Neural cell (in vitro differentiated cells): ENCODE data around the gene SERTAD2. TPM values are rescaled to one million over a fixed set of nuclear protein-coding genes. Genes with fewer than 3 reads are reported as not detected.

ENCODE experiments used
- H2AFZ ChIP-seq: fragments of 200-600, 300-800 bp; sonication (generic), shearing (Covaris generic); 2 replicates; pipeline ENCODE4 v1.6.0; 2014; ENCODE audit warnings: low read depth, mild to moderate bottlenecking, antibody characterized with exemption, low read length, moderate library complexity
- H3F3A ChIP-seq: fragments of 200-600 bp; shearing (Covaris generic); 2 replicates; pipeline ENCODE4 v1.6.1; 2016; ENCODE audit warnings: mild to moderate bottlenecking, moderate library complexity, mixed read lengths, antibody characterized with exemption, low read length; ENCODE audit not compliant: insufficient read depth, poor library complexity, severe bottlenecking
- H3K27ac ChIP-seq: fragments of 200-600, 300-800 bp; sonication (generic), shearing (Covaris generic); 2 replicates; pipeline ENCODE4 v1.5.1; 2014; ENCODE audit warnings: mild to moderate bottlenecking, low read length, moderate library complexity
- H3K27me3 ChIP-seq: fragments of 300-800, 200-600 bp; sonication (generic), shearing (Covaris generic); 2 replicates; pipeline ENCODE4 v1.6.0; 2014; ENCODE audit warnings: mild to moderate bottlenecking, low read depth, low read length, moderate library complexity; ENCODE audit not compliant: insufficient read depth
- H3K36me3 ChIP-seq: fragments of 300-800, 200-600 bp; sonication (generic), shearing (Covaris generic); 2 replicates; pipeline ENCODE4 v1.5.1; 2014; ENCODE audit warnings: mild to moderate bottlenecking, antibody characterized with exemption, low read length, moderate library complexity; ENCODE audit not compliant: insufficient read depth
- H3K4me2 ChIP-seq: fragments of 300-800, 200-600 bp; sonication (generic), shearing (Covaris generic); 2 replicates; pipeline ENCODE4 v1.6.0; 2014; ENCODE audit warnings: mild to moderate bottlenecking, low read length
- H3K4me3 ChIP-seq: fragments of 300-800, 200-600 bp; sonication (generic), shearing (Covaris generic); 2 replicates; pipeline ENCODE4 v1.5.1; 2014; ENCODE audit warnings: mild to moderate bottlenecking, low read length, moderate library complexity
- H3K79me2 ChIP-seq: fragments of 200-600 bp; shearing (Covaris generic); replicated peaks from 2 replicates; pipeline ENCODE4 v1.6.0; 2014; ENCODE audit warnings: mild to moderate bottlenecking, low read length, moderate library complexity; ENCODE audit not compliant: insufficient read depth
- H3K9ac ChIP-seq: fragments of 300-800, 200-600 bp; sonication (generic), shearing (Covaris generic); 2 replicates; pipeline ENCODE4 v1.6.1; 2016; ENCODE audit warnings: mild to moderate bottlenecking, low read length, mixed read lengths
- H3K9me2 ChIP-seq: fragments of 200-600 bp; shearing (Covaris generic); 2 replicates; pipeline ENCODE4 v1.6.1; 2016; ENCODE audit warnings: mild to moderate bottlenecking, low read length, mixed read lengths; ENCODE audit not compliant: insufficient read depth
- H3K9me3 ChIP-seq: fragments of 200-600, 300-800 bp; sonication (generic), shearing (Covaris generic); 2 replicates; pipeline ENCODE4 v1.6.1; 2016; ENCODE audit warnings: mild to moderate bottlenecking, mixed run types, low read length, moderate library complexity, mixed read lengths
- H4K20me1 ChIP-seq: fragments of 200-600 bp; shearing (Covaris generic); 2 replicates; pipeline ENCODE4 v1.6.1; 2016; ENCODE audit warnings: mild to moderate bottlenecking, mixed run types; ENCODE audit not compliant: insufficient read depth
- EP300 ChIP-seq: fragments of 450-650 bp; conservative IDR thresholded peaks from 2 replicates; pipeline ENCODE4 v1.6.1; 2014; ENCODE audit warnings: antibody characterized with exemption, mild to moderate bottlenecking, moderate library complexity; ENCODE audit not compliant: poor library complexity, severe bottlenecking
- EZH2 ChIP-seq: fragments of 200-600, 300-800 bp; shearing (Covaris generic), sonication (generic); IDR thresholded peaks from 2 replicates; pipeline ENCODE4 v1.6.1; 2014; ENCODE audit warnings: antibody characterized with exemption, low read length, borderline replicate concordance, mild to moderate bottlenecking; ENCODE audit not compliant: insufficient read depth, poor library complexity, severe bottlenecking
- MXI1 ChIP-seq: fragments of 450-650 bp; conservative IDR thresholded peaks from 2 replicates; pipeline ENCODE4 v1.6.1; 2014; ENCODE audit warnings: antibody characterized with exemption, mild to moderate bottlenecking; ENCODE audit not compliant: poor library complexity, severe bottlenecking
- POLR2AphosphoS5 ChIP-seq: IDR thresholded peaks from 2 replicates; pipeline ENCODE4 v1.6.1; 2012
- RAD21 ChIP-seq: fragments of 450-650 bp; conservative IDR thresholded peaks from 2 replicates; pipeline ENCODE4 v1.6.1; 2014; ENCODE audit warnings: antibody characterized with exemption, mild to moderate bottlenecking, moderate library complexity
- REST ChIP-seq: IDR thresholded peaks from 2 replicates; pipeline ENCODE4 v1.6.1; 2012; ENCODE audit warnings: borderline replicate concordance
- SMC3 ChIP-seq: fragments of 450-650 bp; conservative IDR thresholded peaks from 2 replicates; pipeline ENCODE4 v1.6.1; 2014; ENCODE audit warnings: antibody characterized with exemption, mild to moderate bottlenecking, moderate library complexity; ENCODE audit not compliant: poor library complexity
- TAF1 ChIP-seq: IDR thresholded peaks from 2 replicates; pipeline ENCODE4 v1.6.1; 2012; ENCODE audit warnings: low read depth
- polyA plus RNA-seq: library from polyadenylated mRNA; depleted of rRNA; stranded (reverse); fragments of >200 nt; gene quantifications from 2 replicates; pipeline ENCODE4 v1.2.3, GENCODE V29; 2014
- TF ChIP-seq, protein P1 (sequence below): fragments of 450-650 bp; IDR thresholded peaks from 2 replicates; pipeline ENCODE4 v1.5.1; 2014; ENCODE audit warnings: antibody characterized with exemption, mild to moderate bottlenecking, moderate library complexity; ENCODE audit not compliant: poor library complexity, severe bottlenecking

SERTAD2 gene
- polyA plus RNA-seq, 1 donor from 2014 or later: 4.7 TPM

DNA sequence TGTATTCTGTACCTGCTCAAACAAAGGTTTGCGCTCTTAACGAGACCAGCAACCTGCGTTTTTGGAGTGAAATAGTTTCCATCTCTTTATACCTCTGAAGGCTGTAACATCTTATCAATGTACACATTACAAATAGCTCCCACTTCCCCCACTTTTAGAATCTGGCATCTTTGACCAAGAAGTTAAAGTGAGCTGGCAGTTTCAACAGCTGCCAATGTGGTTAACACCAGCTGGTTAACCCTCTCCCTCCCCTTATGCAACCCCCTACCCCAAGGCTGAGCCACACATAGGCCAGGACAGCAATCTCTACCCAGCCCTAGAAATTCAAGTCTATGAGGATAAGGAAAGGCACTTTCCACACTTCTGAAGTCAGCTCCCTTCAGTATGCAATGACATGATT, 2.2 kb upstream of the SERTAD2 start:
- no peak overlapping the region for H3K4me2 ChIP-seq
- H3K36me3 ChIP-seq: no peaks in the 10 kb centered on the region
- H2AFZ ChIP-seq: no peak overlapping the region
- H3K27ac ChIP-seq: no peak overlapping the region
- no peaks in the 10 kb centered on the region for H4K20me1 ChIP-seq
- H3F3A ChIP-seq: peaks cover 3% of the 10 kb centered on the region
- H3K9me2 ChIP-seq: no peaks in the 10 kb centered on the region
- H3K79me2 ChIP-seq: peaks cover 20% of the 10 kb centered on the region
- H3K27me3 ChIP-seq: no peaks in the 10 kb centered on the region
- H3K9me3 ChIP-seq: no peaks in the 10 kb centered on the region
- no peak overlapping the region for H3K9ac ChIP-seq
- no peak for TF ChIP-seq SMC3
- no peak for TF ChIP-seq TAF1
- no peak for TF ChIP-seq RAD21
- TF ChIP-seq EP300: no peak
- TF ChIP-seq, protein P1, sequence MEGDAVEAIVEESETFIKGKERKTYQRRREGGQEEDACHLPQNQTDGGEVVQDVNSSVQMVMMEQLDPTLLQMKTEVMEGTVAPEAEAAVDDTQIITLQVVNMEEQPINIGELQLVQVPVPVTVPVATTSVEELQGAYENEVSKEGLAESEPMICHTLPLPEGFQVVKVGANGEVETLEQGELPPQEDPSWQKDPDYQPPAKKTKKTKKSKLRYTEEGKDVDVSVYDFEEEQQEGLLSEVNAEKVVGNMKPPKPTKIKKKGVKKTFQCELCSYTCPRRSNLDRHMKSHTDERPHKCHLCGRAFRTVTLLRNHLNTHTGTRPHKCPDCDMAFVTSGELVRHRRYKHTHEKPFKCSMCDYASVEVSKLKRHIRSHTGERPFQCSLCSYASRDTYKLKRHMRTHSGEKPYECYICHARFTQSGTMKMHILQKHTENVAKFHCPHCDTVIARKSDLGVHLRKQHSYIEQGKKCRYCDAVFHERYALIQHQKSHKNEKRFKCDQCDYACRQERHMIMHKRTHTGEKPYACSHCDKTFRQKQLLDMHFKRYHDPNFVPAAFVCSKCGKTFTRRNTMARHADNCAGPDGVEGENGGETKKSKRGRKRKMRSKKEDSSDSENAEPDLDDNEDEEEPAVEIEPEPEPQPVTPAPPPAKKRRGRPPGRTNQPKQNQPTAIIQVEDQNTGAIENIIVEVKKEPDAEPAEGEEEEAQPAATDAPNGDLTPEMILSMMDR: no peak
- TF ChIP-seq POLR2AphosphoS5: no peak
- no peak for TF ChIP-seq EZH2
- no peak for TF ChIP-seq REST
- no peak for TF ChIP-seq MXI1
- H3K4me3 ChIP-seq: no peak overlapping the region

DNA sequence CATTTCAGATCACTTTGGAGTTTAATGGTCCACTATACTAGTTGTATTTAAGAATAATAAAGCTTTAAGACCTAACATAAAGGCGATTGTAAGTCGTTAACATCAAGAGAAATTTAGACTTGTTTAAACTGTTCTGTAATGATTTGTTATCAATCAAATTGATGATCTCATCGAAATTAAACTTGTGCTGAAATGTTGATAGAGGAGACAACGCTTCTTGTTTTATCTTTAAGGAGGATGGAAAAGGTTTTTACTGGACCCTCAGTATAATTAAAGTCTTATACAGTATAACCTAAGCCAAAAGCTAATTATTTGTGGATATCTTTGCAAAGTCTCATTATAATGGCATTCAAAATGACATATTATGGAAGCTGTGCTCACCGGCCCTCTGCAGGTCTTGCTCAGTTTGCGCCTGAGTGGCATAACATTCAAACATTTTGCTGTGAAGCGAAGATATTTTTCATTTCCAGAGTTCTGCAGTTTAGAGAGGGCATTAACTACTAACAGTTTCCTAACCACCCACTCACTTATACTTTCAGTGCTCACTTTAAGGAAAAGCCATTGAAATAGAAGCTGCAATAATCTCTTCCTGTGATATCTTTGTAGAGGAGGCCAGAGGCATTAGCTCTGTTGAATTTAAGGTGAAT, 1.4 kb upstream of the SERTAD2 start:
- Histone ChIP-seq H3K27ac (peak overlapping the region; percentile 81), H3K9me3 (no peaks in the 10 kb centered on the region)
- TF ChIP-seq RAD21 (no peak), EP300 (no peak), REST (no peak), MXI1 (no peak), SMC3 (peak; percentile 56), EZH2 (no peak), TAF1 (no peak), POLR2AphosphoS5 (no peak)
- TF ChIP-seq, protein P1: peak; percentile 68

More for the DNA sequence above, 1.4 kb upstream of the SERTAD2 start:
- Histone ChIP-seq H2AFZ (no peak overlapping the region), H3K9ac (peak overlapping the region; percentile 86), H3K4me3 (peak overlapping the region; percentile 91), H3K27me3 (no peaks in the 10 kb centered on the region), H3K9me2 (no peaks in the 10 kb centered on the region), H4K20me1 (no peaks in the 10 kb centered on the region), H3F3A (peaks cover 3% of the 10 kb centered on the region), H3K36me3 (no peaks in the 10 kb centered on the region), H3K4me2 (peak overlapping the region; percentile 64), H3K79me2 (peaks cover 28% of the 10 kb centered on the region)
